SK-N-SH treated with all-trans-retinoic acid at 6 μM for 48 hours (cell line): ENCODE measurements around the gene FYN.

Experiments used
- ZC3H10 ChIP-seq: fragments of 250-450 bp; sonication (Bioruptor Pico); IDR thresholded peaks from 2 replicates; pipeline ENCODE4 v1.5.1; 2021; ENCODE audit warnings: mild to moderate bottlenecking, moderate library complexity
- TF ChIP-seq, protein P1 (sequence below): fragments of 250-450 bp; sonication (Bioruptor Pico); IDR thresholded peaks from 2 replicates; pipeline ENCODE4 v1.8.0; 2021; ENCODE audit warnings: low read depth, mild to moderate bottlenecking, moderate library complexity, borderline replicate concordance

DNA sequence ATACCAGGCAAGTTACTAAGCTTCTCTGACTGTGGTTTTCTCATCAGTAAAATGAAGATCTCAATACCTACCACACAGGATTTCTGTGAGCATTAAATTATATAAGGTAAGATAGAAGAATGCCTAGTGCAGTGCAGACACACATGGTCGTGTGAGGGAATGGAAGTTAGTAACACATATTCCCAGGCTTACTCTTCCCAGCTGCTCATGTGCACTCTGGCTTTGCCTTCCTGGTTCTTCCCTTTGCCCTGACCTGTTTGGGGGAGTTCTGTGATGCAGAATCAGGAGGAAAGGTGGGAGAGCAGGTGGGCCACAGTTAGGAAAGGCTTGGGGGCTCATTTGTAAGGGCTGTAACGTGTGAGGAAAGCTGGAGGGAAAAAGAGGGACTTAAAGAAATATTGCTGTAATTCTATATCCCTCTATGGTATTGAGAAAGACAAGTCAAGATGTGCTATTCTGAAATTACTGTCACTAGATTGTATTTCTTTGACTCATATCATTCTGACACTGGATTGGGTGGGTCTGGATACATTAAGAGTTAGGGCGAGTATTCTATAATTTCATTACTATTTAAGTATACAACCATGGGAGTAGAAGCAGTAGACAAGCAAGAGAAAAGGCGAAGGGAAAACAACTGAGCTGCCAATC lies 47.7 kb downstream of the FYN start:
- TF ChIP-seq ZC3H10 (CRISPR knock-in tag), result no peak
- TF ChIP-seq, protein P1, sequence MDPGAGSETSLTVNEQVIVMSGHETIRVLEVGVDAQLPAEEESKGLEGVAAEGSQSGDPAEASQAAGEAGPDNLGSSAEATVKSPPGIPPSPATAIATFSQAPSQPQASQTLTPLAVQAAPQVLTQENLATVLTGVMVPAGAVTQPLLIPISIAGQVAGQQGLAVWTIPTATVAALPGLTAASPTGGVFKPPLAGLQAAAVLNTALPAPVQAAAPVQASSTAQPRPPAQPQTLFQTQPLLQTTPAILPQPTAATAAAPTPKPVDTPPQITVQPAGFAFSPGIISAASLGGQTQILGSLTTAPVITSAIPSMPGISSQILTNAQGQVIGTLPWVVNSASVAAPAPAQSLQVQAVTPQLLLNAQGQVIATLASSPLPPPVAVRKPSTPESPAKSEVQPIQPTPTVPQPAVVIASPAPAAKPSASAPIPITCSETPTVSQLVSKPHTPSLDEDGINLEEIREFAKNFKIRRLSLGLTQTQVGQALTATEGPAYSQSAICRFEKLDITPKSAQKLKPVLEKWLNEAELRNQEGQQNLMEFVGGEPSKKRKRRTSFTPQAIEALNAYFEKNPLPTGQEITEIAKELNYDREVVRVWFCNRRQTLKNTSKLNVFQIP (CRISPR knock-in tag), result no peak
